HG03442 (cell line): ENCODE measurements around the gene PRKCB.
A peak's percentile ranks its signal among the peaks of the same experiment; 100 is the strongest.

Experiments used
- ATAC-seq: cut with Tn5 transposase; IDR thresholded peaks from one replicate; pipeline ENCODE4 v1.9.1; 2021; ENCODE audit warnings: mild to moderate bottlenecking, moderate library complexity; ENCODE audit not compliant: unreplicated experiment

The PRKCB gene

GRCh38 chr16:23835390-23836077 is at the start of gene PRKCB:
Gene PRKCB (plus strand): TSS chr16:23835983.
- peak; percentile 69 for ATAC-seq

- ATAC-seq, result no peak
Measured at GRCh38 chr16:23786964-23787561, 48.7 kb upstream of the PRKCB start.

- no peak for ATAC-seq
Measured at GRCh38 chr16:23788685-23789084, 47.1 kb upstream of the PRKCB start.

GRCh38 chr16:23795378-23795777 is 40.4 kb upstream of the PRKCB start:
- no peak for ATAC-seq

GRCh38 chr16:23796941-23797340 is 38.8 kb upstream of the PRKCB start:
- no peak for ATAC-seq

- no peak for ATAC-seq
Measured at GRCh38 chr16:23801378-23801777, 34.4 kb upstream of the PRKCB start.

GRCh38 chr16:23802776-23803175 is 33.0 kb upstream of the PRKCB start:
- no peak for ATAC-seq

GRCh38 chr16:23803591-23804123 is 32.1 kb upstream of the PRKCB start:
- peak; percentile 59 for ATAC-seq

GRCh38 chr16:23807028-23807427 is 28.8 kb upstream of the PRKCB start:
- no peak for ATAC-seq

- no peak for ATAC-seq
Measured at GRCh38 chr16:23821467-23821866, 14.3 kb upstream of the PRKCB start.

GRCh38 chr16:23821875-23822688 is 13.7 kb upstream of the PRKCB start:
- no peak for ATAC-seq

- ATAC-seq, result no peak
Measured at GRCh38 chr16:23823475-23824384, 12.1 kb upstream of the PRKCB start.

- no peak for ATAC-seq
Measured at GRCh38 chr16:23824909-23825308, 10.9 kb upstream of the PRKCB start.

- ATAC-seq, result no peak
Measured at GRCh38 chr16:23826528-23827045, 9.2 kb upstream of the PRKCB start.

GRCh38 chr16:23827057-23827456 is 8.7 kb upstream of the PRKCB start:
- no peak for ATAC-seq

GRCh38 chr16:23829454-23829853 is 6.3 kb upstream of the PRKCB start:
- ATAC-seq, result no peak

GRCh38 chr16:23830276-23830675 is 5.5 kb upstream of the PRKCB start:
- no peak for ATAC-seq

- no peak for ATAC-seq
Measured at GRCh38 chr16:23832882-23833281, 2.9 kb upstream of the PRKCB start.

- ATAC-seq, result no peak
Measured at GRCh38 chr16:23833504-23833903, 2.3 kb upstream of the PRKCB start.

GRCh38 chr16:23833960-23834685 is 1.7 kb upstream of the PRKCB start:
- no peak for ATAC-seq
